ENCODE measurements around the gene PAK5.

Gene PAK5

DNA sequence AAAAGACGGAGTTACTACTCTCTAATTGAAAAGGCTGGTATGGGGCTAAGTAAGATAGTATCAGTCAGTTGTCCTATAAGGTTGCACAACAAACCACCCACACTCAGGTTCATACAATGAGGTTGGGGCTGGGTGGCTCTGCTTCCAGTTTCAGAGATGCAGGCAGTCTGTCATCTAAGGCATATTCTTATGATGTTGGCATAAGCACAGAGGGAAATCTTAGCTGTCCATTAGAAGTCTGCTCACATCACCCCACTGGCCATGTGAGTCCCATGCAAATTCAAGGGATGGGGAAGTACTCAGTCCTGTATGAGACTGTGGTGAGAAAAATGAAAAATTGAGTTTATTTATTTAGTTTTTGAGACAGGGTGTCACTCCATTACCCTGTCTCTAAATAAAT lies 205.9 kb downstream of the PAK5 start:
- TF ChIP-seq EZH2 (optimal IDR thresholded peaks at IDR 0.05; ENCODE audit: low read depth, low read length) (no peak), EZH2phosphoT487 (IDR thresholded peaks at IDR 0.05; ENCODE audit: low read length) (no peak)
- TF ChIP-seq, protein P1, sequence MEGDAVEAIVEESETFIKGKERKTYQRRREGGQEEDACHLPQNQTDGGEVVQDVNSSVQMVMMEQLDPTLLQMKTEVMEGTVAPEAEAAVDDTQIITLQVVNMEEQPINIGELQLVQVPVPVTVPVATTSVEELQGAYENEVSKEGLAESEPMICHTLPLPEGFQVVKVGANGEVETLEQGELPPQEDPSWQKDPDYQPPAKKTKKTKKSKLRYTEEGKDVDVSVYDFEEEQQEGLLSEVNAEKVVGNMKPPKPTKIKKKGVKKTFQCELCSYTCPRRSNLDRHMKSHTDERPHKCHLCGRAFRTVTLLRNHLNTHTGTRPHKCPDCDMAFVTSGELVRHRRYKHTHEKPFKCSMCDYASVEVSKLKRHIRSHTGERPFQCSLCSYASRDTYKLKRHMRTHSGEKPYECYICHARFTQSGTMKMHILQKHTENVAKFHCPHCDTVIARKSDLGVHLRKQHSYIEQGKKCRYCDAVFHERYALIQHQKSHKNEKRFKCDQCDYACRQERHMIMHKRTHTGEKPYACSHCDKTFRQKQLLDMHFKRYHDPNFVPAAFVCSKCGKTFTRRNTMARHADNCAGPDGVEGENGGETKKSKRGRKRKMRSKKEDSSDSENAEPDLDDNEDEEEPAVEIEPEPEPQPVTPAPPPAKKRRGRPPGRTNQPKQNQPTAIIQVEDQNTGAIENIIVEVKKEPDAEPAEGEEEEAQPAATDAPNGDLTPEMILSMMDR (IDR thresholded peaks at IDR 0.05; ENCODE audit: low read length), result no peak
- no peaks in the 10 kb centered on the region for H4K20me1 ChIP-seq (ENCODE audit: insufficient read depth, low read length)
- H3K9me3 ChIP-seq (replicated peaks; ENCODE audit: insufficient read depth, low read length), result no peaks in the 10 kb centered on the region
- H3F3A ChIP-seq (ENCODE audit: insufficient read depth, low read length), result no peaks in the 10 kb centered on the region
- no peaks in the 10 kb centered on the region for H3K27me3 ChIP-seq (replicated peaks; ENCODE audit: insufficient read depth, low read length)
- no peak overlapping the region for H3K27ac ChIP-seq (ENCODE audit: low read length)
- no peaks in the 10 kb centered on the region for H3K9me2 ChIP-seq (replicated peaks; ENCODE audit: insufficient read depth, low read length)
- H3K9ac ChIP-seq (ENCODE audit: low read length), result no peak overlapping the region
- H3K4me3 ChIP-seq (ENCODE audit: low read length), result no peak overlapping the region
- no peak for DNase-seq
- H3K36me3 ChIP-seq (replicated peaks; ENCODE audit: insufficient read depth, low read length), result no peaks in the 10 kb centered on the region
- H3K4me2 ChIP-seq (ENCODE audit: low read depth, low read length), result no peak overlapping the region
- no peaks in the 10 kb centered on the region for H3K79me2 ChIP-seq (ENCODE audit: low read length)
- no peak overlapping the region for H2AFZ ChIP-seq (ENCODE audit: low read length)
- H3K4me1 ChIP-seq (ENCODE audit: low read length), result no peaks in the 10 kb centered on the region

DNA sequence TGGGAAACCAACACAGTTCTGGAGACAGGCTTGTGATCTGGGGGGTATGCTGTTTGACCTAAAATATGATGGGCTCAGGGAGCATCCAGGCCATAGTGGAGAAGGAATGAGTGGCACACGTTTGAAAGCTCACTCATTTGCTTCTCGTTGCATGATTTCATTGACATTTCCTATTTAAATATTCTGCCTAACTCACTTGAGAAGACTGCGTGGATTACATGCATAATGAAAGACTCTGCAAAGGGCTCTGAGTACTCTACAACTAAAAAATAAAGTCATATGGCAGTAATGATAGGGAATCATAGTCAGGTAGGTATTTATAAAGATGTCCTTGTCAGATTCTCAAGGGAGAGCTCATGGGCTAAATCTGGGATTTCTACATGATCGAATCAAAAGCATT lies 206.6 kb downstream of the PAK5 start:
- Histone ChIP-seq H3K9ac (ENCODE audit: low read length) (no peak overlapping the region), H3K36me3 (replicated peaks; ENCODE audit: insufficient read depth, low read length) (no peaks in the 10 kb centered on the region), H3K4me1 (ENCODE audit: low read length) (peaks cover 2% of the 10 kb centered on the region), H3K4me3 (ENCODE audit: low read length) (no peak overlapping the region), H3K27ac (ENCODE audit: low read length) (no peak overlapping the region), H2AFZ (ENCODE audit: low read length) (no peak overlapping the region), H3F3A (ENCODE audit: insufficient read depth, low read length) (no peaks in the 10 kb centered on the region), H3K9me3 (replicated peaks; ENCODE audit: insufficient read depth, low read length) (no peaks in the 10 kb centered on the region), H3K4me2 (ENCODE audit: low read depth, low read length) (no peak overlapping the region), H3K27me3 (replicated peaks; ENCODE audit: insufficient read depth, low read length) (no peaks in the 10 kb centered on the region), H3K9me2 (replicated peaks; ENCODE audit: insufficient read depth, low read length) (no peaks in the 10 kb centered on the region), H3K79me2 (ENCODE audit: low read length) (no peaks in the 10 kb centered on the region), H4K20me1 (ENCODE audit: insufficient read depth, low read length) (no peaks in the 10 kb centered on the region)
- TF ChIP-seq EZH2 (optimal IDR thresholded peaks at IDR 0.05; ENCODE audit: low read depth, low read length) (no peak), EZH2phosphoT487 (IDR thresholded peaks at IDR 0.05; ENCODE audit: low read length) (no peak)
- TF ChIP-seq, protein P1 (IDR thresholded peaks at IDR 0.05; ENCODE audit: low read length), result no peak
- no peak for DNase-seq

DNA sequence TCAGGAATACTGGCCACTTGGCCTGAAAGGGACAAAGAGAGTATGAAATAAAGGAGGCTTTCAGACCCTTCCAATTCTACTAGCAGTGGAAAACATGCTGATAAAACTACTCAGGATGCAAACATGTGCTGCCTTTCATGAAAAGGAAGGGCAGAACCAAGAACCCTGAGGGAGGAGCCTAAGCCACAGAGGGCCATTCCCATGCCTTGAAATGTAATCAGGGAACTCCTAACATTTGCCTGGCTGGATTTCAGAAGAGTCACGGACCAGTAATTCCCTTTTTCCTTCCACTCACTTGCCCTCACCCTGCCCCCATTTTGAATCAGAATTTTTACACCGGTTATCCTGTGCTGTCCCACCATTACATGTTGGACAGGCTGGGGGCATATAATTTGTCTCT lies 208.3 kb downstream of the PAK5 start:
- Histone ChIP-seq H3K9me2 (replicated peaks; ENCODE audit: insufficient read depth, low read length) (no peaks in the 10 kb centered on the region), H3K79me2 (ENCODE audit: low read length) (no peaks in the 10 kb centered on the region), H3F3A (ENCODE audit: insufficient read depth, low read length) (no peaks in the 10 kb centered on the region), H3K9me3 (replicated peaks; ENCODE audit: insufficient read depth, low read length) (no peaks in the 10 kb centered on the region), H3K36me3 (replicated peaks; ENCODE audit: insufficient read depth, low read length) (no peaks in the 10 kb centered on the region), H3K9ac (ENCODE audit: low read length) (no peak overlapping the region), H4K20me1 (ENCODE audit: insufficient read depth, low read length) (no peaks in the 10 kb centered on the region), H3K27ac (ENCODE audit: low read length) (no peak overlapping the region), H3K4me3 (ENCODE audit: low read length) (no peak overlapping the region), H2AFZ (ENCODE audit: low read length) (no peak overlapping the region), H3K4me2 (ENCODE audit: low read depth, low read length) (no peak overlapping the region), H3K4me1 (ENCODE audit: low read length) (peaks cover 14% of the 10 kb centered on the region), H3K27me3 (replicated peaks; ENCODE audit: insufficient read depth, low read length) (no peaks in the 10 kb centered on the region)
- no peak for TF ChIP-seq EZH2 (optimal IDR thresholded peaks at IDR 0.05; ENCODE audit: low read depth, low read length)
- TF ChIP-seq EZH2phosphoT487 (IDR thresholded peaks at IDR 0.05; ENCODE audit: low read length), result no peak
- TF ChIP-seq, protein P1 (IDR thresholded peaks at IDR 0.05; ENCODE audit: low read length), result no peak
- DNase-seq, result no peak
